Stimulated activated CD4-positive, alpha-beta T cell treated with anti-CD3 and anti-CD28 coated beads, Interleukin-1b, Interleukin-23, amount 100 ng/mL, for 1 hour (primary cell): ENCODE measurements around the gene DTD2.
"Not testable (repeated sequence)": the region's sequence is repeated elsewhere in the genome, so short reads cannot be mapped to it uniquely, and the experiment has no call there.

Experiments used
- DNase-seq, 2 donors: peaks; one replicate each; pipeline ENCODE4 v3.0.0-alpha.2; 2020; ENCODE audit warnings: low read depth in 2 of 2

DTD2 gene

GRCh38 chr14:31441273-31442111 lies 15.8 kb downstream of the DTD2 start:
- DNase-seq = no peak

- no peak for DNase-seq
Measured at GRCh38 chr14:31440280-31440679, 17.0 kb downstream of the DTD2 start.

GRCh38 chr14:31439561-31439960 lies 17.7 kb downstream of the DTD2 start:
- DNase-seq = no peak

- not testable (repeated sequence) for DNase-seq
Measured at GRCh38 chr14:31437045-31437691, 20.1 kb downstream of the DTD2 start.

- no peak for DNase-seq
Measured at GRCh38 chr14:31435276-31435675, 22.0 kb downstream of the DTD2 start.

GRCh38 chr14:31430634-31431264 lies 26.6 kb downstream of the DTD2 start:
- no peak for DNase-seq

GRCh38 chr14:31429791-31430190 lies 27.5 kb downstream of the DTD2 start:
- no peak for DNase-seq

- no peak for DNase-seq
Measured at GRCh38 chr14:31428011-31428410, 29.3 kb downstream of the DTD2 start.

GRCh38 chr14:31426663-31427062 lies 30.6 kb downstream of the DTD2 start:
- no peak for DNase-seq

GRCh38 chr14:31425905-31426304 lies 31.4 kb downstream of the DTD2 start:
- no peak for DNase-seq

- DNase-seq = no peak
Measured at GRCh38 chr14:31421200-31421599, 36.1 kb downstream of the DTD2 start.

GRCh38 chr14:31420319-31421111 lies 36.8 kb downstream of the DTD2 start, which contains the start of gene HEATR5A:
Gene HEATR5A, minus strand, starts transcription at chr14:31420550. Its CDS starts 17,575 bp downstream, at chr14:31402975.
- DNase-seq = peak; percentile 72 to 84

GRCh38 chr14:31419967-31420318 lies 37.4 kb downstream of the DTD2 start:
- DNase-seq = no peak

- DNase-seq = no peak
Measured at GRCh38 chr14:31419179-31419966, 37.9 kb downstream of the DTD2 start.

- no peak for DNase-seq
Measured at GRCh38 chr14:31418440-31418839, 38.9 kb downstream of the DTD2 start.

- no peak for DNase-seq
Measured at GRCh38 chr14:31414190-31414833, 43.0 kb downstream of the DTD2 start.

GRCh38 chr14:31411218-31411727 lies 46.0 kb downstream of the DTD2 start:
- DNase-seq = no peak

GRCh38 chr14:31410048-31410650 lies 47.2 kb downstream of the DTD2 start:
- DNase-seq = no peak

GRCh38 chr14:31408421-31408820 lies 48.9 kb downstream of the DTD2 start:
- DNase-seq = no peak
